Measurements from ENCODE around the gene ATP8B4. TPM values are rescaled to one million over a fixed set of nuclear protein-coding genes. Genes with fewer than 3 reads are reported as not detected.

ATP8B4 gene
- total and polyA plus RNA-seq, 2 of the 8 experiments (the other 6 are each of a cell fraction or from before 2014, with no cell fraction given) = 0.17 to 0.24 TPM

GRCh38 chr15:49988766-49989165 is 130.3 kb downstream of the ATP8B4 start (continued):
- TF ChIP-seq ATF2 (IDR thresholded peaks at IDR 0.05; ENCODE audit: low read length) (no peak), NANOG (IDR thresholded peaks at IDR 0.05; ENCODE audit: insufficient read depth, low read depth, low read length, poor library complexity, severe bottlenecking) (no peak), CHD7 (IDR thresholded peaks at IDR 0.05; ENCODE audit: insufficient replicate concordance, low read length) (no peak), EGR1 (IDR thresholded peaks at IDR 0.05; ENCODE audit: borderline replicate concordance, low read depth, low read length) (no peak), SRF (IDR thresholded peaks at IDR 0.05; ENCODE audit: low read depth, low read length) (no peak), TBP (IDR thresholded peaks at IDR 0.05; ENCODE audit: low read depth, low read length) (no peak), SAP30 (IDR thresholded peaks at IDR 0.05; ENCODE audit: insufficient read depth, insufficient replicate concordance, low read length) (no peak)
